GM19372 (cell line): ENCODE results near the gene CLDN9.

Experiments
- ATAC-seq: cut with Tn5 transposase; IDR thresholded peaks from one replicate; pipeline ENCODE4 v1.9.1; 2021; ENCODE audit warnings: mild to moderate bottlenecking, low read depth, moderate library complexity; ENCODE audit not compliant: unreplicated experiment

The CLDN9 gene

GRCh38 chr16:3012828-3013420 lies at the start of gene CLDN9:
Gene CLDN9, plus strand, starts transcription at chr16:3012923. Its CDS starts 440 bp downstream, at chr16:3013363.
- no peak for ATAC-seq

- no peak for ATAC-seq
Measured at GRCh38 chr16:2963074-2963722, 49.5 kb upstream of the CLDN9 start.

GRCh38 chr16:2963723-2964474 lies 48.8 kb upstream of the CLDN9 start, which contains the start of gene KREMEN2:
Gene KREMEN2, plus strand, starts transcription at chr16:2964275. Its CDS starts 246 bp downstream, at chr16:2964521.
- no peak for ATAC-seq

GRCh38 chr16:2964475-2965336 lies 48.0 kb upstream of the CLDN9 start:
- no peak for ATAC-seq

- no peak for ATAC-seq
Measured at GRCh38 chr16:2966043-2966807, 46.5 kb upstream of the CLDN9 start.

GRCh38 chr16:2966808-2967191 lies 45.9 kb upstream of the CLDN9 start:
- ATAC-seq, result no peak

- ATAC-seq, result no peak
Measured at GRCh38 chr16:2967211-2967631, 45.5 kb upstream of the CLDN9 start.

GRCh38 chr16:2967721-2968161 lies 45.0 kb upstream of the CLDN9 start:
- ATAC-seq, result no peak

GRCh38 chr16:2968368-2968737 lies 44.4 kb upstream of the CLDN9 start:
- ATAC-seq, result no peak

GRCh38 chr16:2968738-2969544 lies 43.8 kb upstream of the CLDN9 start, which contains the start of gene PAQR4:
Gene PAQR4, plus strand, starts transcription at chr16:2969348. Its CDS starts 327 bp downstream, at chr16:2969675.
- ATAC-seq, result peak; percentile 69

GRCh38 chr16:2969545-2970521 lies 42.9 kb upstream of the CLDN9 start:
- peak; percentile 34 for ATAC-seq

- no peak for ATAC-seq
Measured at GRCh38 chr16:2970563-2970962, 42.2 kb upstream of the CLDN9 start.

GRCh38 chr16:2971134-2971984 lies 41.4 kb upstream of the CLDN9 start:
- no peak for ATAC-seq

GRCh38 chr16:2971985-2972784 lies 40.5 kb upstream of the CLDN9 start:
- no peak for ATAC-seq

- ATAC-seq, result no peak
Measured at GRCh38 chr16:2973093-2973492, 39.6 kb upstream of the CLDN9 start.
